ENCODE data around the gene DEF6.

DEF6 gene

GRCh38 chr6:35287671-35288396, 9.8 kb upstream of the DEF6 start:
- Histone ChIP-seq H3K27me3 (ENCODE audit: control insufficient read depth, insufficient read depth, low read length) (no peaks in the 10 kb centered on the region), H3K4me1 (ENCODE audit: control insufficient read depth, insufficient read depth, low read length) (peaks cover 7% of the 10 kb centered on the region), H3K4me3 (ENCODE audit: low read length) (no peak overlapping the region), H3K9me3 (replicated peaks; ENCODE audit: low read length) (no peaks in the 10 kb centered on the region), H3K36me3 (ENCODE audit: insufficient read depth, low read length) (peaks cover 70% of the 10 kb centered on the region), H3K4me2 (ENCODE audit: low read length) (no peak overlapping the region), H3K9ac (ENCODE audit: low read depth, low read length) (no peak overlapping the region)

- Histone ChIP-seq H3K36me3 (ENCODE audit: insufficient read depth, low read length) (peaks cover 71% of the 10 kb centered on the region), H3K9me3 (replicated peaks; ENCODE audit: low read length) (no peaks in the 10 kb centered on the region), H3K4me2 (ENCODE audit: low read length) (no peak overlapping the region), H3K4me3 (ENCODE audit: low read length) (no peak overlapping the region), H3K9ac (ENCODE audit: low read depth, low read length) (no peak overlapping the region), H3K4me1 (ENCODE audit: control insufficient read depth, insufficient read depth, low read length) (peaks cover 7% of the 10 kb centered on the region), H3K27me3 (ENCODE audit: control insufficient read depth, insufficient read depth, low read length) (no peaks in the 10 kb centered on the region)
These were observed 8.8 kb upstream of the DEF6 start for GRCh38 chr6:35288834-35289233.

GRCh38 chr6:35291491-35291890, 6.1 kb upstream of the DEF6 start:
- H3K36me3 ChIP-seq (ENCODE audit: insufficient read depth, low read length) = peaks cover 75% of the 10 kb centered on the region
- H3K27me3 ChIP-seq (ENCODE audit: control insufficient read depth, insufficient read depth, low read length) = no peaks in the 10 kb centered on the region
- H3K9ac ChIP-seq (ENCODE audit: low read depth, low read length) = no peak overlapping the region
- H3K4me2 ChIP-seq (ENCODE audit: low read length) = no peak overlapping the region
- no peak overlapping the region for H3K4me3 ChIP-seq (ENCODE audit: low read length)
- H3K4me1 ChIP-seq (ENCODE audit: control insufficient read depth, insufficient read depth, low read length) = peaks cover 7% of the 10 kb centered on the region
- H3K9me3 ChIP-seq (replicated peaks; ENCODE audit: low read length) = no peaks in the 10 kb centered on the region

DNA sequence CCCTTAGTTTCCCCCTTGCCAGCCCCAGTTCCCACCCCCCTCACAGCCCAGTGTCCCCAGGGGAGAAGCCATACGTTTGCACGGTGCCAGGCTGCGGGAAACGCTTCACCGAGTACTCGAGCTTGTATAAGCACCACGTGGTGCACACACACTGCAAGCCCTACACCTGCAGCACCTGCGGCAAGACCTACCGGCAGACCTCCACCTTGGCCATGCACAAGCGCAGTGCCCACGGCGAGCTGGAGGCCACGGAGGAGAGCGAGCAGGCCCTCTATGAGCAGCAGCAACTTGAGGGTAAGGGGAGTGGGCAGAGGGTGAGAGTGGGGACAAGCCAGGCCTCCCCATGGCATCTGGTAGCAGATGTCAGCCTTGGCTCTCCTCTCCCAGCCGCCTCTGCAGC, 5.1 kb upstream of the DEF6 start:
- Histone ChIP-seq H3K9me3 (replicated peaks; ENCODE audit: low read length) (no peaks in the 10 kb centered on the region), H3K27me3 (ENCODE audit: control insufficient read depth, insufficient read depth, low read length) (no peaks in the 10 kb centered on the region), H3K36me3 (ENCODE audit: insufficient read depth, low read length) (peaks cover 76% of the 10 kb centered on the region), H3K4me2 (ENCODE audit: low read length) (no peak overlapping the region), H3K4me3 (ENCODE audit: low read length) (no peak overlapping the region), H3K4me1 (ENCODE audit: control insufficient read depth, insufficient read depth, low read length) (peaks cover 7% of the 10 kb centered on the region), H3K9ac (ENCODE audit: low read depth, low read length) (no peak overlapping the region)

GRCh38 chr6:35293681-35294080, 3.9 kb upstream of the DEF6 start:
- Histone ChIP-seq H3K36me3 (ENCODE audit: insufficient read depth, low read length) (peaks cover 66% of the 10 kb centered on the region), H3K9ac (ENCODE audit: low read depth, low read length) (no peak overlapping the region), H3K4me1 (ENCODE audit: control insufficient read depth, insufficient read depth, low read length) (no peaks in the 10 kb centered on the region), H3K9me3 (replicated peaks; ENCODE audit: low read length) (no peaks in the 10 kb centered on the region), H3K27me3 (ENCODE audit: control insufficient read depth, insufficient read depth, low read length) (no peaks in the 10 kb centered on the region), H3K4me3 (ENCODE audit: low read length) (no peak overlapping the region), H3K4me2 (ENCODE audit: low read length) (no peak overlapping the region)

- Histone ChIP-seq H3K9ac (ENCODE audit: low read depth, low read length) (no peak overlapping the region), H3K9me3 (replicated peaks; ENCODE audit: low read length) (no peaks in the 10 kb centered on the region), H3K36me3 (ENCODE audit: insufficient read depth, low read length) (peaks cover 61% of the 10 kb centered on the region), H3K4me3 (ENCODE audit: low read length) (no peak overlapping the region), H3K4me2 (ENCODE audit: low read length) (no peak overlapping the region), H3K4me1 (ENCODE audit: control insufficient read depth, insufficient read depth, low read length) (no peaks in the 10 kb centered on the region), H3K27me3 (ENCODE audit: control insufficient read depth, insufficient read depth, low read length) (no peaks in the 10 kb centered on the region)
These were observed 3.2 kb upstream of the DEF6 start for GRCh38 chr6:35294308-35294945.

- H3K36me3 ChIP-seq (ENCODE audit: insufficient read depth, low read length) = peaks cover 55% of the 10 kb centered on the region
- no peaks in the 10 kb centered on the region for H3K4me1 ChIP-seq (ENCODE audit: control insufficient read depth, insufficient read depth, low read length)
- no peaks in the 10 kb centered on the region for H3K27me3 ChIP-seq (ENCODE audit: control insufficient read depth, insufficient read depth, low read length)
- H3K4me3 ChIP-seq (ENCODE audit: low read length) = no peak overlapping the region
- H3K9ac ChIP-seq (ENCODE audit: low read depth, low read length) = no peak overlapping the region
- H3K9me3 ChIP-seq (replicated peaks; ENCODE audit: low read length) = no peaks in the 10 kb centered on the region
- H3K4me2 ChIP-seq (ENCODE audit: low read length) = no peak overlapping the region
These were observed 2.6 kb upstream of the DEF6 start for GRCh38 chr6:35295036-35295435.

DNA sequence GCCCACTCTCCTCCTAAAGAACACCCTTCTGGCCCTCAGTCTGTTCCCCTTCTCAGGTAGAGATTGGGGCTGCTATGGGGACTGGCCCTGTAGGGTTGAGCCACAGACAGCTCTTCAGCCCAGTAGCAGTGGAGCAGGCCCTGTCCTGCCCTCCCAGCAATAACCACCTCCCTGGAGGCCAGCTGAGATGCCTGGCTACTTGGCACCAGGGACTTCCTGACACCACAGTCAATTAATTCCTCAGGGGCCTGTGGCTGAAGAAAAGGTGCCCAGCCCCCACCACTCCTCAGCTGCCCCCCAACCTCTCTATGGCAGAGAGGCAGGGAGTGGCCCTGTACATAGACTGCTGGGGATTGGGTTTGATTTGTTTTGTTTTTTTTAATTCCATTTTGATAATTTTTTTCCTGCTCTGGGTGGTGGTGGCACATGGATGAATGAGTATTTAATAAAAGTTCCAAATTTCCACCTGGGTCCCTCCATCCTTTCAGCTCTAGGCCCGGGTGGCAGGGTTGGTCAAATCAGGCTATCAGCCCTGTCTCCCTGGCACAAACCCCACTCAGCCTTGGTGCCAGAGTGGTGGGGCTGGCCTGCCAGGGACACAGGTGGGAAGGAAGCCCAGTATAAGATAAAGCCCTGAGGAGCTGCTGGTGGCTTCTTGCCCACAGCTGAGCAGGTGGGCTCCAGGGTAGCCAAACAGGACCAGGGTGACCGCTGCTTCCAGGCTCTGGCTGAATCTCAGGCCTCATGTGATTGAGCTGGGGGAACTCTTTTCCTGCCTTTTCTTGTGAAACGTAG, 1.9 kb upstream of the DEF6 start:
- Histone ChIP-seq H3K4me3 (ENCODE audit: low read length) (no peak overlapping the region), H3K36me3 (ENCODE audit: insufficient read depth, low read length) (peaks cover 49% of the 10 kb centered on the region)

GRCh38 chr6:35296931-35297600, 552 bp upstream of the DEF6 start:
- Histone ChIP-seq H3K4me1 (ENCODE audit: control insufficient read depth, insufficient read depth, low read length) (no peaks in the 10 kb centered on the region), H3K36me3 (ENCODE audit: insufficient read depth, low read length) (peaks cover 41% of the 10 kb centered on the region), H3K4me2 (ENCODE audit: low read length) (no peak overlapping the region), H3K9me3 (replicated peaks; ENCODE audit: low read length) (no peaks in the 10 kb centered on the region), H3K27me3 (ENCODE audit: control insufficient read depth, insufficient read depth, low read length) (no peaks in the 10 kb centered on the region), H3K4me3 (ENCODE audit: low read length) (no peak overlapping the region), H3K9ac (ENCODE audit: low read depth, low read length) (no peak overlapping the region)

More for the DNA sequence above, 1.9 kb upstream of the DEF6 start:
- H3K4me2 ChIP-seq (ENCODE audit: low read length) = no peak overlapping the region
- no peaks in the 10 kb centered on the region for H3K9me3 ChIP-seq (replicated peaks; ENCODE audit: low read length)
- no peak overlapping the region for H3K9ac ChIP-seq (ENCODE audit: low read depth, low read length)
- H3K27me3 ChIP-seq (ENCODE audit: control insufficient read depth, insufficient read depth, low read length) = no peaks in the 10 kb centered on the region
- H3K4me1 ChIP-seq (ENCODE audit: control insufficient read depth, insufficient read depth, low read length) = no peaks in the 10 kb centered on the region

DNA sequence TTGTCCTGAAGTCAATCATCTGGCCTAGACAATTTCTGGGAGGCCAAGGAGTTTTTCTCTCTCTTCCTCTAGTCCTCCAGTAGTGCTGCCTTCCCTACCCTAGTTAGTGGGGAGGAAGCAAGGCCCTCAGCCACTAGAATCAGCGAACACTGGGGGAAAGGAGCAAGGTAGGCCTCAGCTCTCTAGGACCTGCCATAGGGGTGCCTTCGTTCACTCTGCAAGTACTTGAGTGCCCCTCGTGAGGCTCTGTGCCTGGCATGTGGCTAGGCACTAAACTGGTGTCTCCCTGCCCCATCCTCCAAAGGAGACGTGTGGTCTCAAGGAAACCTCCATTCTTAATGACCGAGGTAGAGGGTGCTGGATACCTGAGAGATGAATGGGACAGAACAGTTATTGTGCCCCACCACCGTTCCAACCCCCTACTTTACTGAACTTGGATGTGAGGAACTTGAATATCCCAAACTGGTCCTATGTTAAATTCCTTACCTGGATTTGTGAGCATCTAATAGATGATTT, 1.1 kb downstream of the DEF6 start:
- no peak overlapping the region for H3K4me2 ChIP-seq (ENCODE audit: low read length)
- H3K4me1 ChIP-seq (ENCODE audit: control insufficient read depth, insufficient read depth, low read length) = peaks cover 8% of the 10 kb centered on the region
- no peaks in the 10 kb centered on the region for H3K9me3 ChIP-seq (replicated peaks; ENCODE audit: low read length)
- H3K36me3 ChIP-seq (ENCODE audit: insufficient read depth, low read length) = peaks cover 33% of the 10 kb centered on the region
- H3K9ac ChIP-seq (ENCODE audit: low read depth, low read length) = no peak overlapping the region
- H3K27me3 ChIP-seq (ENCODE audit: control insufficient read depth, insufficient read depth, low read length) = no peaks in the 10 kb centered on the region
- H3K4me3 ChIP-seq (ENCODE audit: low read length) = no peak overlapping the region

GRCh38 chr6:35299674-35300073, 2.1 kb downstream of the DEF6 start:
- no peak overlapping the region for H3K9ac ChIP-seq (ENCODE audit: low read depth, low read length)
- H3K9me3 ChIP-seq (replicated peaks; ENCODE audit: low read length) = no peaks in the 10 kb centered on the region
- no peak overlapping the region for H3K4me3 ChIP-seq (ENCODE audit: low read length)
- H3K36me3 ChIP-seq (ENCODE audit: insufficient read depth, low read length) = peaks cover 24% of the 10 kb centered on the region
- no peaks in the 10 kb centered on the region for H3K27me3 ChIP-seq (ENCODE audit: control insufficient read depth, insufficient read depth, low read length)
- H3K4me1 ChIP-seq (ENCODE audit: control insufficient read depth, insufficient read depth, low read length) = peaks cover 8% of the 10 kb centered on the region
- no peak overlapping the region for H3K4me2 ChIP-seq (ENCODE audit: low read length)

Measured in skeletal muscle satellite cell (primary cell).